GM18526 (cell line): Measurements from ENCODE around the gene COLGALT1.

Experiments used
- POLR2A ChIP-seq: IDR thresholded peaks from 3 replicates; pipeline ENCODE4 v1.6.1; 2011; ENCODE audit not compliant: insufficient read length; ENCODE audit errors: extremely low read depth

The COLGALT1 gene

GRCh38 chr19:17604372-17605025, 49.0 kb downstream of the COLGALT1 start:
- TF ChIP-seq POLR2A: no peak

DNA sequence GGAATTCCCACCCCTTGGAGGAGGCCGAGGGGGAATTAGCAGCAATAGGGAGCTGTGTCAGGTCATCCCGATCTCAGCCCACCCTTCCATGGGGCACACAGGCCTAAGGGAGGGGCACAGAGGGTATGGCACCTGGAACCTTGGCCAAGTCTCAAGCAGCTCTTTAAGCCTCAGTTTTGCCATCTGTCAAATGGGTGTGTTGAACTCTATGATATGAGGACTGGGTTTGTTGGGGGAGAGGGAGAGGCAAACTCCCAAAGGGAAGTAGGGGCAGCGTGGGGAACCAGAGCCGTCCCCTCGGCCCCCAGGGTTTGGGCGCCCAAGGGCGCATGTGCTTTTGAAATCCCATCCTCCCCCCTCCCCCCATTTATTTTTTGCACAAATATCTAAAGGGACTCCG, 49.7 kb downstream of the COLGALT1 start:
- TF ChIP-seq POLR2A: no peak

- peak; percentile 67 for TF ChIP-seq POLR2A
Measured at GRCh38 chr19:17605761-17606589, 50.5 kb downstream of the COLGALT1 start.

- no peak for TF ChIP-seq POLR2A
Measured at GRCh38 chr19:17606590-17607185, 51.2 kb downstream of the COLGALT1 start.

GRCh38 chr19:17607936-17608335, 52.5 kb downstream of the COLGALT1 start:
- TF ChIP-seq POLR2A: no peak

DNA sequence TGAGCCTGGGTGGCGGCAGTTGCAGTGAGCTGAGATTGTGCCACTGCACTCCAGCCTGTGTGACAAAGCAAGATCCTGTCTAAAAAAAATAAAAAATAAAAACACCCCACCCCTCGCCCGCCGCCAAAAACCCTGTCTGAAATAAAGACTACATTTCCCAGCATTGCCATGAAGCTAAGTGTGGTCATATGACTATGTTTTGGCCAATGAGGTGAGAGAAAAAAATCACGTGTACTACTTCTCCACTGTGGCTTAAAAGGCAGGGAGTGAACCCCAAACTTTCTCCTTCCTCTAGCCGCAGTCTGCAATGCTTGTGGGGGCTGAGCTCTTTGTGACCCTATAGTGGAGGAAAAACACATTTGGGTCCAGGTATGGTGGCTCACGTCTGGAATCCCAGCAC, 54.9 kb downstream of the COLGALT1 start:
- TF ChIP-seq POLR2A: no peak

DNA sequence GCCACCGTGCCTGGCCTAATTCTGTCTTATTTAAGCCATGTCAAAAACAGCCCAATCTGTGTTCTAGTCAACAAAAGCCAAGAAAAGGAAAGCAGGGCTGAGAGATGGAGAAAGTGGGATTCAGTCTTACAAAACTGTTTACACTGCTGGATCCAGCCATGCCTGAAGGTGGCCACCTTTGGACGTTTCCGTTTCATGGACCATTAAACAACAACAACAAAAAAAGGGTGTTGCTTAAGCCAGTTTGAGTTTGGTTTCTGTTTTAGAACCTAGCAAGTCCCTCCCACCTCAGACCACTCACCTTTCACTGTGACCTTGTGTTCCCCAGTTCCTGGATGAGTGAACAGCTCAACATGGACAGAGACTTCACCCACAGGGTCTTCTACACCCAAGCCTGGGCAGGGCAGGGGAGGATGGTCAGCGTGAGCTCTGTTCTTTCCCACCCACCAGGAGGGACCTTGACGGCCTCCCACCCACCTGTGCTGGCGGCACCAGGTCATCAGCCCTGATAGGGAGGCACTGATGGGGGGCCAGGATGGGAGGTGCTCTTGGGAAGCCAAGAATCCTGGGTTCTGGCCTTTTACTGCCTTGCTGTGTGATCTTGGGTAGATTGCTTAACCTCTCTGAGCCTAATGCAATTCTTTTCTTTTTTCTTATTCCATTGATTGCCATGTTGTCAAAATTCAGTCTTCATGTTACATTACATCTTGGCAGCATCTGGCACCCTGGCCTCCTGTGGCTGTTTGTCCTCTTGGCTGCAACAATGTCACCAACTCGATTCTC, 56.2 kb downstream of the COLGALT1 start:
- TF ChIP-seq POLR2A: no peak

GRCh38 chr19:17614476-17614875, 59.0 kb downstream of the COLGALT1 start:
- no peak for TF ChIP-seq POLR2A

GRCh38 chr19:17615889-17616685, 60.6 kb downstream of the COLGALT1 start:
- no peak for TF ChIP-seq POLR2A

- TF ChIP-seq POLR2A: no peak
Measured at GRCh38 chr19:17616686-17616960, 61.2 kb downstream of the COLGALT1 start.

- no peak for TF ChIP-seq POLR2A
Measured at GRCh38 chr19:17616961-17617806, 61.7 kb downstream of the COLGALT1 start.

- TF ChIP-seq POLR2A: no peak
Measured at GRCh38 chr19:17617807-17618192, 62.4 kb downstream of the COLGALT1 start.

- TF ChIP-seq POLR2A: no peak
Measured at GRCh38 chr19:17618281-17618903, 62.9 kb downstream of the COLGALT1 start.

DNA sequence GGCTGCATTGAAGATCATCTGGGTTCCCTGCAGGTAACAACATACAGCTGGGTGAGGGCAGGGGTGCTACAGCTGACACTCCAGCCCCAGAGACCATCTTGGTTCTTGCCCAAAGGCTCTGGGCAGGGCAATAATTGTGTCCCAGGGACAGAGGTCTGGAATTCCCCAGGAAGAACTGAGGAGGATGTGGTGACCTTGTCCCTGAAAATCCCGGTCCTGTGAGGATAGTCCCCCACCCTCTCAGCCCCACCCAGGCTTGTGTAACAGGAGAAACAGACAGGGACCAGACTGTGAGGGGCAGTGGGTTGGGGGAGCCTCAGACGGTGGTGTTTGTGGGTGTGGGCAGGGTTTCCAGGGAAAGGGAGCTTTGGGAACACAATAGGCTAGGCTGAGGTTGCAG, 63.5 kb downstream of the COLGALT1 start:
- no peak for TF ChIP-seq POLR2A

DNA sequence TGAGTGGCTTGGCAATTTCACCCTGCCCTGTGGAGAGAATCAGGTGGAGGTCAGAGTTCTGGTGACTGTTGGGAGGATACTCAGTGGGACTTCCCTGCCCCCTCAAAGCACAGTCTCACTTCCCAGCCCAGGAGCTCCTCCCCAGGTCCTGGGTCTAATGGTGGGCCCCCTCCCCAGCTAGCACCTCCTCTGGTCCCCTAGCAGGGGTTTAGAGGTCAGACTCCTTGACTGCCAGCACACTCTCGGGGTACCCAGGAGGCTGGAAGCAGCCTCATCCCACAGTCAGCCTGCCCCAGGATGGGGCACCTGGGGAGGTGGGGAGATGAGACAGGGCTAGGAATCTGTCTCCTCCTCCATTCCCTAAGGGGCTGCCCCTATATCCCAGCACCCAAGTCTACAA, 65.2 kb downstream of the COLGALT1 start:
- TF ChIP-seq POLR2A: no peak
